ENCODE measurements around the gene CSF2RB. TPM values are rescaled to one million over a fixed set of nuclear protein-coding genes. Genes with fewer than 3 reads are reported as not detected.
A peak's percentile ranks its signal among the peaks of the same experiment; 100 is the strongest.

The CSF2RB gene
- total RNA-seq, 1 donor from 2014 or later = not detected

DNA sequence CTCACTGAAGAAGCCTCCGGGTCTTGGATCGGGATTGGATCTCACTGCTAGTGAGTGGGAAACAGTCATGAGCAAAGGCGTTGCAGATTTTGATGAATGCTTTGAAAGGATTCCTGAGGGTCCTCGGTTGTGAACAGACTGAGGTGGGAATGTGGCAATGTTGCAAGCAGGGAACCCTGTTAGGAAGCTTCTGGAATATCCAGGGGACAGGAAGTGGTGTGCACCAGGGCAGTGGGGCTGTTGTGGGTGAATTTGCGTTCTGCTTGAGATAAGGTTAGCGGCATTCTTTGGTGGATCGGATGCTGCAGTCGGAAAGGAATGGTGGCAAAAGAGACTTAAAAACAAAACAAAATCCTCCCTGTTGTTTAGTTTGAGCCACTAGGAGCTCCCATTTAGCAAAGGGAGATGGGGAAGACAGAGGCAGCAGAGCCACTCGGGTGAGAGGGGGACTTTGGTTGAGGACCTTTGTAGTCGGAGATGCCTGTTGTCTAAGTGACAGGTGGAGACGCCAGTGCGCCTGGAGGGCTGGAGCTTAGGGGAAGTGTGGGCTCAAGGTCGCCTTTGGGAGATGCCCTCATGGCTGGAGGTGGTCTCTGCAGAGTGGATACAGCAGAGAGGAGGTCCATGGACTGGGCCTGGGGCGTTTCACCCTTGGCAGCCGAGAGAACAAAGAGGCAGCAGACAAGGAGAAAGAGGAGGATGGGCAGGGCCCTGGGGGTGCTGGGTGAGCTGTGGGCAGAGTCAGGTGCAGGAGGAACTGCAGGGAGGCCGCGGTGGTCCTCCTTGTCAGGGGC is 37.6 kb downstream of the CSF2RB start:
- H3F3A ChIP-seq (ENCODE audit: low read depth) = peaks cover 3% of the 10 kb centered on the region
- no peak overlapping the region for H3K4me3 ChIP-seq
- H3K4me1 Mint-ChIP-seq = no peaks in the 10 kb centered on the region
- H3K27ac ChIP-seq = no peak overlapping the region
- H3K9me3 Mint-ChIP-seq = peaks cover 2% of the 10 kb centered on the region
- no peaks in the 10 kb centered on the region for H3K36me3 Mint-ChIP-seq
- H3K79me2 ChIP-seq (ENCODE audit: low read depth) = no peaks in the 10 kb centered on the region
- no peaks in the 10 kb centered on the region for H3K36me3 ChIP-seq
- H3K4me2 ChIP-seq = no peak overlapping the region
- H3K27ac Mint-ChIP-seq = peak overlapping the region; percentile 33
- no peak for DNase-seq (ENCODE audit: low spot score)
- peaks cover 5% of the 10 kb centered on the region for H3K4me1 ChIP-seq
- peaks cover 6% of the 10 kb centered on the region for H3K27me3 Mint-ChIP-seq (ENCODE audit: insufficient read depth, low read depth)
- no peaks in the 10 kb centered on the region for H3K9me3 ChIP-seq (ENCODE audit: low read depth)
- no peaks in the 10 kb centered on the region for H4K20me1 ChIP-seq (ENCODE audit: low read depth)
- H2AFZ ChIP-seq (replicated peaks) = no peak overlapping the region
- TF ChIP-seq EZH2 (IDR thresholded peaks at IDR 0.05) = no peak
- TF ChIP-seq CTCF (IDR thresholded peaks at IDR 0.05) = no peak
- no peak for TF ChIP-seq EZH2phosphoT487 (IDR thresholded peaks at IDR 0.05)
- no peaks in the 10 kb centered on the region for H3K27me3 ChIP-seq
- no peak overlapping the region for H3K9ac ChIP-seq
- H3K4me3 Mint-ChIP-seq = no peak overlapping the region

GRCh38 chr22:36951746-36952145 is 38.3 kb downstream of the CSF2RB start:
- no peak overlapping the region for H3K27ac ChIP-seq

GRCh38 chr22:36953239-36954080 is 40.0 kb downstream of the CSF2RB start:
- no peak overlapping the region for H3K27ac ChIP-seq
- TF ChIP-seq CTCF (IDR thresholded peaks at IDR 0.05) = no peak
- no peak for TF ChIP-seq EZH2phosphoT487 (IDR thresholded peaks at IDR 0.05)
- no peak for TF ChIP-seq EZH2 (IDR thresholded peaks at IDR 0.05)

More at GRCh38 chr22:36951746-36952145, 38.3 kb downstream of the CSF2RB start:
- no peak overlapping the region for H3K4me3 Mint-ChIP-seq
- Histone ChIP-seq H3K9ac (no peak overlapping the region), H3K4me1 (no peaks in the 10 kb centered on the region), H3F3A (ENCODE audit: low read depth) (no peaks in the 10 kb centered on the region), H3K9me3 (ENCODE audit: low read depth) (no peaks in the 10 kb centered on the region), H3K79me2 (ENCODE audit: low read depth) (no peaks in the 10 kb centered on the region), H3K36me3 (no peaks in the 10 kb centered on the region), H3K4me2 (no peak overlapping the region), H3K27me3 (no peaks in the 10 kb centered on the region), H2AFZ (replicated peaks) (no peak overlapping the region), H3K4me3 (no peak overlapping the region), H4K20me1 (ENCODE audit: low read depth) (no peaks in the 10 kb centered on the region)
- H3K27ac Mint-ChIP-seq = no peak overlapping the region
- H3K36me3 Mint-ChIP-seq = no peaks in the 10 kb centered on the region
- H3K9me3 Mint-ChIP-seq = peaks cover 4% of the 10 kb centered on the region
- no peak for DNase-seq (ENCODE audit: low spot score)
- H3K27me3 Mint-ChIP-seq (ENCODE audit: insufficient read depth, low read depth) = peaks cover 6% of the 10 kb centered on the region
- TF ChIP-seq EZH2 (IDR thresholded peaks at IDR 0.05) (no peak), CTCF (IDR thresholded peaks at IDR 0.05) (no peak), EZH2phosphoT487 (IDR thresholded peaks at IDR 0.05) (no peak)
- H3K4me1 Mint-ChIP-seq = no peaks in the 10 kb centered on the region

More at GRCh38 chr22:36953239-36954080, 40.0 kb downstream of the CSF2RB start:
- H3K36me3 Mint-ChIP-seq = no peaks in the 10 kb centered on the region
- Histone ChIP-seq H3K27me3 (no peaks in the 10 kb centered on the region), H3K4me3 (no peak overlapping the region), H3K36me3 (no peaks in the 10 kb centered on the region), H3K9ac (no peak overlapping the region), H2AFZ (replicated peaks) (no peak overlapping the region), H3K79me2 (ENCODE audit: low read depth) (no peaks in the 10 kb centered on the region), H3F3A (ENCODE audit: low read depth) (no peaks in the 10 kb centered on the region), H4K20me1 (ENCODE audit: low read depth) (no peaks in the 10 kb centered on the region), H3K9me3 (ENCODE audit: low read depth) (no peaks in the 10 kb centered on the region), H3K4me2 (no peak overlapping the region), H3K4me1 (no peaks in the 10 kb centered on the region)
- H3K4me1 Mint-ChIP-seq = no peaks in the 10 kb centered on the region
- peaks cover 10% of the 10 kb centered on the region for H3K9me3 Mint-ChIP-seq
- peaks cover 11% of the 10 kb centered on the region for H3K27me3 Mint-ChIP-seq (ENCODE audit: insufficient read depth, low read depth)
- no peak overlapping the region for H3K4me3 Mint-ChIP-seq
- DNase-seq (ENCODE audit: low spot score) = no peak
- no peak overlapping the region for H3K27ac Mint-ChIP-seq
